ENCODE data around the gene LRRK2.

The LRRK2 gene

DNA sequence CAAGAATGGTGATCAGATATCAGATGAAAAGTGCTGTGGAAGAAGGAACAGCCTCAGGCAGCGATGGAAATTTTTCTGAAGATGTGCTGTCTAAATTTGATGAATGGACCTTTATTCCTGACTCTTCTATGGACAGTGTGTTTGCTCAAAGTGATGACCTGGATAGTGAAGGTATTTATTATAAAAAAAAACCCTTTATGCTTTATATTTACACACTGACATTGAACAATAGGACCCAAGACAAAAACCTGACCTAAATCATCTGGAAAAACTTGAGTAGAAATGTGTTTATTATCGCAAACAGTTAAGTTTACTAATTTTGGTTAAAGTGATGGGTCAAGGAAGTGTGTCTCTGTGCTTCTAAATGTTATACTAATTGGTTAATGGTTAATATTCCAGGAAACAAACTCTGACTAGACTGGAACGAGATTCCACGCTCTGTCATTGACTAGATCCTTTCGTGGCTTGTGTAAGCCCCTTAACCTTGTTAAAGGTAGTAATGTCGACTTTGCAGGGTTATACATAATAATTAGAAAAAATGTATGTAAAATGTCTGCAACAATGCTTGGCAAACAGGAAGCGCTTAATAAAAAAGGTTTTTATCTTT is 62.7 kb downstream of the LRRK2 start:
- TF ChIP-seq POLR2AphosphoS5 (IDR thresholded peaks at IDR 0.05; ENCODE audit: low read depth, low read length) (no peak), SIN3A (IDR thresholded peaks at IDR 0.05; ENCODE audit: borderline replicate concordance, insufficient read depth, low read length) (no peak), TAF1 (IDR thresholded peaks at IDR 0.05; ENCODE audit: borderline replicate concordance, insufficient read depth, low read length) (no peak), FOXP2 (optimal IDR thresholded peaks at IDR 0.05; ENCODE audit: borderline replicate concordance, extremely low read depth, extremely low read length, insufficient read depth) (no peak)
- TF ChIP-seq, protein P1, sequence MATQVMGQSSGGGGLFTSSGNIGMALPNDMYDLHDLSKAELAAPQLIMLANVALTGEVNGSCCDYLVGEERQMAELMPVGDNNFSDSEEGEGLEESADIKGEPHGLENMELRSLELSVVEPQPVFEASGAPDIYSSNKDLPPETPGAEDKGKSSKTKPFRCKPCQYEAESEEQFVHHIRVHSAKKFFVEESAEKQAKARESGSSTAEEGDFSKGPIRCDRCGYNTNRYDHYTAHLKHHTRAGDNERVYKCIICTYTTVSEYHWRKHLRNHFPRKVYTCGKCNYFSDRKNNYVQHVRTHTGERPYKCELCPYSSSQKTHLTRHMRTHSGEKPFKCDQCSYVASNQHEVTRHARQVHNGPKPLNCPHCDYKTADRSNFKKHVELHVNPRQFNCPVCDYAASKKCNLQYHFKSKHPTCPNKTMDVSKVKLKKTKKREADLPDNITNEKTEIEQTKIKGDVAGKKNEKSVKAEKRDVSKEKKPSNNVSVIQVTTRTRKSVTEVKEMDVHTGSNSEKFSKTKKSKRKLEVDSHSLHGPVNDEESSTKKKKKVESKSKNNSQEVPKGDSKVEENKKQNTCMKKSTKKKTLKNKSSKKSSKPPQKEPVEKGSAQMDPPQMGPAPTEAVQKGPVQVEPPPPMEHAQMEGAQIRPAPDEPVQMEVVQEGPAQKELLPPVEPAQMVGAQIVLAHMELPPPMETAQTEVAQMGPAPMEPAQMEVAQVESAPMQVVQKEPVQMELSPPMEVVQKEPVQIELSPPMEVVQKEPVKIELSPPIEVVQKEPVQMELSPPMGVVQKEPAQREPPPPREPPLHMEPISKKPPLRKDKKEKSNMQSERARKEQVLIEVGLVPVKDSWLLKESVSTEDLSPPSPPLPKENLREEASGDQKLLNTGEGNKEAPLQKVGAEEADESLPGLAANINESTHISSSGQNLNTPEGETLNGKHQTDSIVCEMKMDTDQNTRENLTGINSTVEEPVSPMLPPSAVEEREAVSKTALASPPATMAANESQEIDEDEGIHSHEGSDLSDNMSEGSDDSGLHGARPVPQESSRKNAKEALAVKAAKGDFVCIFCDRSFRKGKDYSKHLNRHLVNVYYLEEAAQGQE (IDR thresholded peaks at IDR 0.05; ENCODE audit: insufficient read depth in 1 of 2, low read depth in 2 of 2, low read length in 2 of 2): no peak

DNA sequence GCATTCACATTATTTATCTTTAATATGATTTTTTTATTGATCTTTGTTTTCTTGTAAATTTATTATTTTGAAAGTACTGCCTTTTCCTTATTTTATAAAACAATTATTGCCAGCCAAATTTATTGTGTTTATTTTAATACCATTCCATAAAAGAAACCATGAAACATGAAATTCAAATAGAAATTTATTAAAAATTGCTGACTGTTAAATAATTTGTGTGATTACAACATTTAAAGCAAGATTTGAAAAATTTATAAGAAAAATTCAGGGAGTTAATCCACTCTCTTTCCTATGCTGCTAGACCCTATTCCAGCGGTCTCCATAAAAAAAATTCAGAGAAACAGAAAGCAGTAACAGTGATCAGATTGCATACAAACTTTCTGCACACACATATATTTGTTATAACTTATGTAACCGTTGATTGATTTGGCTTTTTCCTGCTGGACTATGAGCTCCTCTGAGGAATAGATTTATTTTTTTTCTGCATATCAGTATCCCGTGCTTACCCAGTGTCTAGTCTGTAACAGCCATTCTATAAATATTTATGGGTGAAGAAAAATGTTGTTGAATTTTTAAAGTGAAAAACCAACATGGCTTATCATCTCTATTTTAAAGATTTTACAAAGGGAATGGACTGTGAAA is 68.1 kb downstream of the LRRK2 start:
- TF ChIP-seq, protein P1 (IDR thresholded peaks at IDR 0.05; ENCODE audit: insufficient read depth in 1 of 2, low read depth in 2 of 2, low read length in 2 of 2): no peak
- no peak for TF ChIP-seq FOXP2 (optimal IDR thresholded peaks at IDR 0.05; ENCODE audit: borderline replicate concordance, extremely low read depth, extremely low read length, insufficient read depth)
- TF ChIP-seq SIN3A (IDR thresholded peaks at IDR 0.05; ENCODE audit: borderline replicate concordance, insufficient read depth, low read length): no peak
- TF ChIP-seq TAF1 (IDR thresholded peaks at IDR 0.05; ENCODE audit: borderline replicate concordance, insufficient read depth, low read length): no peak
- no peak for TF ChIP-seq POLR2AphosphoS5 (IDR thresholded peaks at IDR 0.05; ENCODE audit: low read depth, low read length)

DNA sequence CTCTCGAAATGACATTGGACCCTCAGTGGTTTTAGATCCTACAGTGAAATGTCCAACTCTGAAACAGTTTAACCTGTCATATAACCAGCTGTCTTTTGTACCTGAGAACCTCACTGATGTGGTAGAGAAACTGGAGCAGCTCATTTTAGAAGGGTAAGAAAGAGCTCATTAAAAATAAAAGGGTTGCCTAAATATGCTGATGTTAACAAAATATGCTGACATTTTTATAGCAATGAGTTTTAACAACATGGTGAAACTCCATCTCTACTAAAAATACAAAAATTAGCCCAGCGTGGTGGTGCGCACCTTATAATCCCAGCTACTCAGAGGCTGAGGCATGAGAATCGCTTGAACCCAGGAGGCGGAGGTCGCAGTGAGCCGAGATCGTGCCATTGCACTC is 73.5 kb downstream of the LRRK2 start:
- TF ChIP-seq FOXP2 (optimal IDR thresholded peaks at IDR 0.05; ENCODE audit: borderline replicate concordance, extremely low read depth, extremely low read length, insufficient read depth) (no peak), POLR2AphosphoS5 (IDR thresholded peaks at IDR 0.05; ENCODE audit: low read depth, low read length) (no peak)

DNA sequence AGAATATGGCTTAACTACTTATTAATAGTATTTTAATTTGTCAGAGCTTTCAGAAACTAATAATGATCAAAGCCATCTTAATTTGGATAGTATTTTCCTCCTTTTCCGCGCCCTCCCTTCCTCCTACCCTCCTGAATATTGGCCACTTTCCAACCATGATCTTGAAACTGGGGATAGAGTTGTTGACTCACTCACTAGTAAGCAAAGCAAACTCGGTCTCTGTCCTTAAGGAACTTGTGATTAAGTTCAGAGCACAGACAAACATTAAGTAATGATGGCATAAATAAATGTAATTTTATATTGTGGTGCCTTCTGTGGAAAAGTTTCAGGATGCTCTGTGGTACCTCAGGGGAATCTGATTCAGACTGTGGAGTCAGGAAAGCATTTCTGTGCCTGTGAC is 75.7 kb downstream of the LRRK2 start:
- TF ChIP-seq TAF1 (IDR thresholded peaks at IDR 0.05; ENCODE audit: borderline replicate concordance, insufficient read depth, low read length) (no peak), POLR2AphosphoS5 (IDR thresholded peaks at IDR 0.05; ENCODE audit: low read depth, low read length) (no peak), SIN3A (IDR thresholded peaks at IDR 0.05; ENCODE audit: borderline replicate concordance, insufficient read depth, low read length) (no peak), FOXP2 (optimal IDR thresholded peaks at IDR 0.05; ENCODE audit: borderline replicate concordance, extremely low read depth, extremely low read length, insufficient read depth) (no peak)
- TF ChIP-seq, protein P1 (IDR thresholded peaks at IDR 0.05; ENCODE audit: insufficient read depth in 1 of 2, low read depth in 2 of 2, low read length in 2 of 2): no peak

DNA sequence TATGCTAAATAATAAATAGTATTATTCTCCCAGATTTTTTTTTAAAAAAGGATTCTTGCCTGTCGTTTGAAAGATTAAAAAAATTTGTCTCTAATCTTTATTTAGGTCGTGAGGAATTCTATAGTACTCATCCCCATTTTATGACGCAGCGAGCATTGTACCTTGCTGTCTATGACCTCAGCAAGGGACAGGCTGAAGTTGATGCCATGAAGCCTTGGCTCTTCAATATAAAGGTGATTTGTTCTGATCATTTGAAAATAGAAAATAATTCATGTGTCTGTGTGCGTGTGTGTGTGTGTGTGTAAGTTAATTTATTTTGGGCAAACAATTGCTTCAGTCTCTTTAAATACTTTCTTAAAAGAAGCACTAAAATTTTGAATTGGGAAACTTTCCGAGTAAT is 84.2 kb downstream of the LRRK2 start:
- TF ChIP-seq, protein P1 (IDR thresholded peaks at IDR 0.05; ENCODE audit: insufficient read depth in 1 of 2, low read depth in 2 of 2, low read length in 2 of 2): no peak
- TF ChIP-seq SIN3A (IDR thresholded peaks at IDR 0.05; ENCODE audit: borderline replicate concordance, insufficient read depth, low read length): no peak
- no peak for TF ChIP-seq TAF1 (IDR thresholded peaks at IDR 0.05; ENCODE audit: borderline replicate concordance, insufficient read depth, low read length)
- no peak for TF ChIP-seq FOXP2 (optimal IDR thresholded peaks at IDR 0.05; ENCODE audit: borderline replicate concordance, extremely low read depth, extremely low read length, insufficient read depth)
